GM18519 (cell line): Measurements from ENCODE around the gene S100A10.

Source experiments
- ATAC-seq: cut with Tn5 transposase; IDR thresholded peaks from one replicate; pipeline ENCODE4 v1.9.1; 2021; ENCODE audit warnings: mild to moderate bottlenecking, moderate library complexity; ENCODE audit not compliant: unreplicated experiment, low FRiP score

The S100A10 gene

GRCh38 chr1:152014943-152015342 lies 21.3 kb upstream of the S100A10 start:
- no peak for ATAC-seq

DNA sequence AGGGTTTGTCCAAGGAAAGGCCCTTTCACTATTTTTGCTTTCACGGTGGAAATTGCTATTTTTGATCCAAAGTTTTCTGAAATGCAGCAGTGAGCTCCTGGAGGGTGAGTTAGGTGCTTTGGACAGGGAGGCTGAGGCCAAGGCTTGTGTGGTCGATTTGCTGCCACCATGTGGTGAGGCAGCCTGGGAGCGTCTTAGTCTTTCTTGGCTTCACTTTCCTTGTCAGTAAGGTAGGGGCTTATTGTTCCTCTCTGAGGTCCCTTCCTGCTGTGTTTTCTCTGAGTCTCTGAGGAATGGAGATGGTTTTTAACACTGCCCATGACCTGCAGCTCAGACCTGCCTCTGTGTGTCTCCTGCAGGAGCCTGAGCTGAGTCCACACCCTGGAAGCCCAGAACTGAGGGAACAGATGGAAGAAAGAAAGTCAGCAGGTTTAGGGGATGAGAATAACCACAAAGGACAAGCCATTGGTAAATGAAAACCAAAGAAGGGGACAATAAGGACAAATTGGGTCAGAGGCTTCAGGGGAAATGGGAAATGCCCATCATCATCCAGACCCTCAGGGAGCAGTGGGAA lies 20.1 kb upstream of the S100A10 start:
- ATAC-seq = no peak

- ATAC-seq = no peak
These were observed 16.0 kb upstream of the S100A10 start for GRCh38 chr1:152009691-152010090.

DNA sequence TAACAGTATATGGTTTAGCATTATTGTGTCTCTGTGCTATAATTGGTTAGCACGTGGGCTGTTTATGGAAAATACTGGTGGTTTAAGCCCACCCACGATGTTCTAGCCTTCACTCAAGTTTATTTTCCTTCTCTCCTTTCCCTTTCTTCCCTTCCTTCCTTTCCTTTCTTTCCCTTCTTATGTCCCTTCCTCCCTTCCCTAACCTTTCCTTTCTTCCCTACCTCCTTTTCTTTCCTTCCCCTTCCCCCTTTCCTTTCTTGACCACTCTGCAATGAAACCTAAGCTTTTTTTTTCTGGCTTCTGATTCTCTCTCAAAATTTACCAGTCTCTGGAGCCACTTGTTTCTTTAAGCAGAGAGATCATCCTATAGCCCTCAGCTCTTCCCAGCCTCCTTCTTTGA lies 13.4 kb upstream of the S100A10 start:
- ATAC-seq = no peak

DNA sequence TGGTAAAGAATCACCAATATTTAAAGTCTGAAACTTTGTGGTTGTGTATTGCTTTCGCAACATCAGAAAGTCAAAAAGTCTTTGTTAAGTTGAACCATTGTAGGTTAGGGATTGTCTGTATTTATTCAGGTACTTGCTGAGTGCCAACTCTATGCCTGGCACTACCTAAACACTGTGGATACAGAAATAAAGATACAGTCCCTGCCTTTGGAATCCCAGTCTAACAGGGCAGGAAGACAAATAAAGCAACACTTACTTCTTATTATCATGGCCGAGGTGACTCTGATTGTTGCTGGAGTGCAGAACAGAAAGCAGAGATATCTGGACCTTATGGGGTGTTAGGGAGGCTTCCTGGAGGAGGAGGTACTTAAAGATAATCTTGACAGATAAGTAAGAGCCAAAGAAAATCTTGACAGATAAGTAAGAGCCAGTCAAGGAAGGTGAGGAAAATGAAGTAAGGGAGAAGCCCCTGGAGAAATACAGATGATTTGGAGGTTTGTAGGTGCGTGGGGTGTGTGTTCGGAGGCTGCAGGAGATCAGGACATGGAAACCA lies 11.8 kb upstream of the S100A10 start:
- no peak for ATAC-seq

DNA sequence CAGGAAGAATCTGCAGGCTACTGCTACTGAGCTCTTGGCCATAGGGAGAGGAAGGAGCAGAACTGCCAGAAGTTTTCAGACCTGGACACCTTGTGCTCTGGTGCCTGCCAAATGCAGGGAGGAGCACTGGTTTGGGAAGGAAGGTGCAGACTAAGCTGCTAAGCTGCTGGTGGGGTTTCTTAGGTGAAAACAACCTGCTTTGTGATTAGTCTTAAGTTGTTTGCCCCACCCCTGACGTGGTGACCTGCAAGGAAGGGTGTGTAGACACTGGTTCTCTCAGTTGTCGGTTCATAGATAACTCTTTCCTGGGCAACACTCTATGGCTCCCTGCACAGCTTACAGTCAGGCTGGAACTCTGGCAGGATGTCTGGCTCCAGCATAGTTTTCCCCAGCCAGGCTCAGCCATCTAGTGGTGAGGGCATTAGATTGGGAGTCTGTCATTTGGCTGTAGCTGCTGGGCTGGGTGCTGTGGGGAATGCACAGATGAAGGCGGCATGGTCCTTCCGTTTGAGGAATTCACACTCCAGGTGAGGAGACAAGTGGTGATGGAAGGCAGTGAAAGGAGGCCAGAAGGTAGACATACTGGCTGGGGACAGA lies 10.3 kb upstream of the S100A10 start:
- ATAC-seq = no peak

DNA sequence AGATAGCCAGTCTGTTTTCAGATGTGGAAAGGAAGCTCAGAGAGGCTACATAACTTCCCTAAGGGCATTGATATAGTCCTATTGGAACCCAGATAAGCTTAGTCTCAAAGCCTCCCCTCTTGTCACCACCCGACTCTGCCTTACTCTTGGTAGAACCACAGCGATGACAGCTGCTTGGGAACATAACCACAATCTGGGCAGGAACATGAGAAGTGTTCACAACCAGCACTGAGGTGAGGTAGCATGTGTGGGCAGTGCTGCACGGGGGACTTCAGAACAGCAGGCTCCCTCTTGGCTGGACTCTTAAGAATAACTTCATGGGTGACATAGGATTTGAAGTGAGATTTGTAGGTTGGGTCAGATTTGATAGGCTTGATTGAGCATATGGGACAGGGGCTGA lies 9.3 kb upstream of the S100A10 start:
- no peak for ATAC-seq

GRCh38 chr1:152001631-152002584 lies 8.2 kb upstream of the S100A10 start:
- no peak for ATAC-seq

- ATAC-seq = no peak
These were observed 7.4 kb upstream of the S100A10 start for GRCh38 chr1:152000964-152001630.

DNA sequence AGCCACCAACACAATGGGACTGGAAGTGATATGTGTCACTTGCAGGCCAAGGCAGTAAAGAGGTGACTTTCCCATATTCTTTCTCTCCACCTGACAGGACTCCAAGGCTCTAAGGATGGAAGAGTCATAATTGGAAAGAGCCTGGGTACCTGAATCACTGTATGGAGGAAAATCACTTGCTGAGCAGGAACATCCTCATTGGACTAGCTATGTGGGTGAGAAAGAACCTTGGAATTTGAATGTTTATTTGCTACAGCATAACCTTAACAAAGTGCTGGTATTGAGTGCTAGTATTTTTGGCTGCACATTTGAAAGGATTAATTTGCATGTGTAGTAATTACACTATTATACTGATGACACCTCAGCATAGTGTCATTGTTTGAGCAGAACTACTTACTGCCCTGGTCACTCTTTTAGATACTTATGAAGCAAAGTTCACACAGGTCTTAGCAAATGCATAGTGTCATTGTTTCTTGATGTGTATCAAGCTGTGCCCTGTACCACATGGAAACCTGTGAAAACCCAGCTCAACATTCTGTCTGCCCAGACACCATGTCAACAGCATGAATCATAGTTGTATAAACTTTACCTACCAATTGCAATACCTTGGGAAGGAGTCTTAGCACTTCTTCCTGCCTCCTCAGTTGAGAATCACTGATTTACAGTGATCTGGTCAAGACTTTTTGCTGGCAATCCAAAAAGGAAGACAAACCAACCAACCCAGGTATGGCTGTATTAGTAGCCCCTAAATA lies 5.1 kb upstream of the S100A10 start:
- no peak for ATAC-seq

GRCh38 chr1:151997284-151997570 lies 3.6 kb upstream of the S100A10 start:
- ATAC-seq = no peak

GRCh38 chr1:151995774-151996173 lies 2.1 kb upstream of the S100A10 start:
- no peak for ATAC-seq

- no peak for ATAC-seq
These were observed 1.3 kb upstream of the S100A10 start for GRCh38 chr1:151994956-151995355.

DNA sequence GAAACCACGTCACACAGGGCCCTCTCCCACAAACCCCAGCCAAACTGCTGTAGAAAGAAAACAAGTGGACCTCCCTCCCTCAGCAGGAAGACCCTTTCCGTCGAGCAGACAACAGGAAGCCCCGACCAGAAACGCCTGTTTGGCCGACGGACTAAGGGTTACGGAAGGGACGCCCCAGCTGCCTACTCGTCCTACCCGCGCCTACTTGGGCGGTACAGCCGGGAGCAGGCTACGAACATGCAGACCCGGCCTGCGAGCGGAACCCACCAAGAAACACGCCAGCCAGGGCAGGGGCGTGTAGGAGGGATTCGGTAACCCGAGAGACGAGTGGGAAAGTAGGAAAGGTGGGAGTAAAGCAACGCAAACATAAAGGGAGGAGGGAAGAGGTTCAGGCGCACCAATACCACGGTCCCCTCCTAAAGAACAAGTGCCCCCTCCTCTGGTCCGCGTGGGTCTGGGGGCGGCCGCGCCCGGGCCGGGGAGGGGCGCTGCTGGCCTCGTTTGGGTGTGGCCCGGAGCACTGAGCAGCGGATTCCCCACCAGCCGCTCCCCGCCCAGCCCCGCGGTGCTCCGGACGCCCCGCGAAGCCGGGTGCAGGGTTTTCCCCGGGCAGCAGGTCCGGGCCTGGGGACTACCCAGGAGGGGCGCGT lies 450 bp downstream of the S100A10 start:
- no peak for ATAC-seq

- no peak for ATAC-seq
These were observed 1.2 kb downstream of the S100A10 start for GRCh38 chr1:151992303-151993083.

DNA sequence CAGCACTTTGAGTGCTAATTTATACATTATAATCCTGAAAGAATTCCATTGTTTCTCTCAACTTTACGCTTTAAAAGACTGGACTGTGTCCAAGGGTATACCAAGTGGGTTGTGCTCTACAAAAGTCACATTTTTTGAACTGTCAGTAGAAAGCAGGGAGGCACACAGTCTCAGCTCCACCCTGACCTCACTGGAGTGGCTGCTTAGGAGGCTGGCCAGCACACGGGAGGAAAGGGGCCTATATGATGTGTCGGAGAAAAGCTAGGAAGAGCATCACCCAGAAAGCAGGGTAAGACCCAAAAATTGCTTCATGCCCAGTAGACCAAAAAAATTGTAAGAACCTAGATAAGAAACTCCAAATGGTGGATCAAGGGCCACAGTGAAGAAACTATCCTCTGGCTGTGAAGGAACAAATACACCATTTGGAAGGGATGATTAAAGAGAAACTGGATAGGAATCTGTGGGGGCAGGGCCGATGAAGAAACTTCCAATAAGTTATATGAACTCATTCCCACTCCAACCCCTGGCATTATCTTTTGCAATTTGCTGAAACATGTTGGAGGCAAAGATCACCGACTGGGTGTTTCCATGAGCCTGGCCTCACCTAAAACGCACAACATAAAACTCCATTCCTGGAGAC lies 1.9 kb downstream of the S100A10 start:
- no peak for ATAC-seq

GRCh38 chr1:151990856-151991198 lies 2.8 kb downstream of the S100A10 start:
- no peak for ATAC-seq

DNA sequence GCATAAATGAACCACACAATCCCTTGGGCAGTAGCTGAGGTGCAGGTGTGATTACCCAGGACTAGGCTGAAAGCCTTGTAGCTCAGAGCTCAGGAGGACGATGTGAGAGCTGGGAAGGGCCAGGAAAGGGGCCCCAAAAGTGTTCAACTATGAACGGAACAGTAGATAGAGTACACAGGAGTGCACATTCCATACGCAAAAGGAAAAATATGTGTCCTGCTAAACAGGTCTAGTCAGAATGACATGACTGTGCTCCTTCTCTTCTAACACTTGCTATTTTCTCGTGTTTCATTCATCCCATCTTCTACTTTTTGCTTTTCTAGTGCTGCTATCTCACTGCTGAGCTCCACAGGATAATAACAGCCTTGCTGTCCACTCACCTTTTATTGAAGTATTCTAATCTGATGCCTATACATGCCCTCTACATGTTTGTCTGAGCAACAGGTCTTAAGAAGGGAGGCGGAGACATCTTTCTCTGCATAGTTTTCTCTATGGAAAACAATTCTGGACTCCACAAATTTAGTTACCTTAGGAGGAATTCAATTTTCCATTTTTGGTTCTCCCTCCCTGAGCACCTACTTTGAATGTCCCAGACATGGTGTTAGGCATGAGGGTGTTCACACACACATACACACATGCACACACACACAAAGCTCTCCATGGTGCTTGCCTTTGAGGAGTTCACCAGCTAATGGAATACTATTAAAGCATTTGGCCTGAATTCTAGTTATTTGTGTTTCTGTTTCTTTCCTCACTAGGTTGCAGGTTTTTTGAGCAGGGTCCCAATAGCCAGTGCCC lies 3.4 kb downstream of the S100A10 start:
- no peak for ATAC-seq
